SK-N-SH (cell line): ENCODE data around the gene GAS1. TPM values are rescaled to one million over a fixed set of nuclear protein-coding genes. Genes with fewer than 3 reads are reported as not detected.
A peak's percentile ranks its signal among the peaks of the same experiment; 100 is the strongest.

Source experiments
- CTCF ChIA-PET: fragments of 300-600, 350-600 bp; formaldehyde crosslinking; extraction: SDS; loops from one replicate; lab custom pipeline; 2021; lab: Yijun Ruan, JAX
- POLR2A ChIA-PET: fragments of 350-600 bp; sonication (Branson Sonifier 250); formaldehyde crosslinking; extraction: SDS; loops from one replicate; lab custom pipeline; 2020; ENCODE audit warnings: antibody characterized with exemption, inconsistent platforms; lab: Yijun Ruan, JAX
- DNase-seq: peaks from one replicate; pipeline ENCODE4 v3.0.0; 2012
- H2AFZ ChIP-seq: fragments of 200-600 bp; sonication (generic); 2 replicates; pipeline ENCODE4 v1.8.1; 2016; ENCODE audit warnings: antibody characterized with exemption, mild to moderate bottlenecking, low read depth
- H3F3A ChIP-seq: fragments of 200-600 bp; sonication (generic); replicated peaks from 2 replicates; pipeline ENCODE3; 2016; ENCODE audit warnings: antibody characterized with exemption, mild to moderate bottlenecking; ENCODE audit not compliant: insufficient read depth
- H3K27ac ChIP-seq, 2 experiments: fragments of 200-500 bp in 1 of 2; fragments of 200-600 bp in 1 of 2; sonication (Bioruptor generic) in 1 of 2; sonication (generic), shearing (Covaris generic) in 1 of 2; 2 replicates each; pipeline versions ENCODE4 v1.5.1 to v1.6.1; 2014 to 2016; ENCODE audit warnings: low read depth in 2 of 2, inconsistent platforms in 1 of 2, low read length in 1 of 2, mild to moderate bottlenecking in 1 of 2, mixed read lengths in 1 of 2
- H3K27me3 ChIP-seq: fragments of 200-600 bp; sonication (generic), shearing (Covaris generic); 2 replicates; pipeline ENCODE4 v1.6.1; 2016; ENCODE audit warnings: mixed run types; ENCODE audit not compliant: insufficient read depth
- H3K36me3 ChIP-seq, 2 experiments: fragments of 200-500 bp in 1 of 2; fragments of 200-600 bp in 1 of 2; sonication (Bioruptor generic) in 1 of 2; sonication (generic) in 1 of 2; replicated peaks in 1 of 2; 2 replicates each; pipeline versions ENCODE3 to v1.5.1; 2014 to 2016; ENCODE audit warnings: low read length in 1 of 2, mild to moderate bottlenecking in 1 of 2; ENCODE audit not compliant: insufficient read depth in 2 of 2, control insufficient read depth in 1 of 2
- H3K4me1 ChIP-seq, 2 experiments: fragments of 200-500 bp in 1 of 2; fragments of 200-600 bp in 1 of 2; sonication (Bioruptor generic) in 1 of 2; sonication (generic), shearing (Covaris generic) in 1 of 2; 2 replicates each; pipeline versions ENCODE4 v1.5.1 to v1.6.1; 2014 to 2016; ENCODE audit warnings: low read depth in 1 of 2, low read length in 1 of 2, mixed run types in 1 of 2; ENCODE audit not compliant: insufficient read depth in 2 of 2, control insufficient read depth in 1 of 2
- H3K4me2 ChIP-seq: fragments of 200-600 bp; sonication (generic), shearing (Covaris generic); 2 replicates; pipeline ENCODE4 v1.6.1; 2017; ENCODE audit warnings: mixed run types
- H3K4me3 ChIP-seq, 2 experiments: fragments of 200-500 bp in 1 of 2; fragments of 200-600 bp in 1 of 2; sonication (Bioruptor generic) in 1 of 2; sonication (generic), shearing (Covaris generic) in 1 of 2; 2 replicates each; pipeline versions ENCODE4 v1.5.1 to v1.8.1; 2014 to 2016; ENCODE audit warnings: low read depth in 2 of 2, inconsistent platforms in 1 of 2, low read length in 1 of 2, mild to moderate bottlenecking in 1 of 2, mixed read lengths in 1 of 2, moderate library complexity in 1 of 2
- H3K79me2 ChIP-seq: fragments of 200-600 bp; sonication (generic); 2 replicates; pipeline ENCODE4 v1.8.1; 2017; ENCODE audit warnings: mild to moderate bottlenecking; ENCODE audit not compliant: insufficient read depth
- H3K9ac ChIP-seq: fragments of 200-600 bp; sonication (generic); 2 replicates; pipeline ENCODE4 v1.6.1; 2017; ENCODE audit warnings: mixed run types
- H3K9me2 ChIP-seq: fragments of 200-600 bp; sonication (generic); 2 replicates; pipeline ENCODE4 v1.6.1; 2017; ENCODE audit warnings: mixed run types
- H3K9me3 ChIP-seq: fragments of 200-600 bp; sonication (generic); 2 replicates; pipeline ENCODE4 v1.6.1; 2017; ENCODE audit warnings: mixed run types, mild to moderate bottlenecking, moderate library complexity
- H4K20me1 ChIP-seq: fragments of 200-600 bp; sonication (generic); 2 replicates; pipeline ENCODE4 v1.6.1; 2017; ENCODE audit warnings: mild to moderate bottlenecking, mixed run types; ENCODE audit not compliant: insufficient read depth
- CHD2 ChIP-seq: fragments of 150-350 bp; IDR thresholded peaks from 2 replicates; pipeline ENCODE4 v1.6.1; 2018; ENCODE audit warnings: low read length; ENCODE audit not compliant: partially characterized antibody
- ELF1 ChIP-seq: IDR thresholded peaks from 2 replicates; pipeline ENCODE4 v1.4.0; 2012
- EP300 ChIP-seq, 2 experiments: IDR thresholded peaks; 2 replicates each; pipeline versions ENCODE4 v1.4.0 to v1.6.1; 2012; ENCODE audit warnings: borderline replicate concordance in 1 of 2, low read depth in 1 of 2, low read length in 1 of 2
- EZH2phosphoT487 ChIP-seq: fragments of 200-600 bp; sonication (generic); IDR thresholded peaks from 2 replicates; pipeline ENCODE4 v1.6.1; 2017; ENCODE audit warnings: low read depth, mixed run types, mild to moderate bottlenecking, antibody characterized with exemption, moderate library complexity, borderline replicate concordance
- FOXJ3 ChIP-seq: sonication (generic); formaldehyde crosslinking; IDR thresholded peaks from 2 replicates; pipeline ENCODE4 v1.5.1; 2020; ENCODE audit warnings: mild to moderate bottlenecking, missing genetic modification reagents
- GABPA ChIP-seq: IDR thresholded peaks from 2 replicates; pipeline ENCODE4 v1.4.0; 2012; ENCODE audit warnings: low read depth, mild to moderate bottlenecking
- GATA2 ChIP-seq: sonication (generic); formaldehyde crosslinking; IDR thresholded peaks from 2 replicates; pipeline ENCODE4 v1.5.0; 2020; ENCODE audit warnings: mild to moderate bottlenecking, missing genetic modification reagents
- POLR2AphosphoS5 ChIP-seq: IDR thresholded peaks from 2 replicates; pipeline ENCODE4 v1.6.1; 2012; ENCODE audit warnings: low read depth, low read length
- RAD21 ChIP-seq: IDR thresholded peaks from 2 replicates; pipeline ENCODE4 v1.6.1; 2012; ENCODE audit warnings: mild to moderate bottlenecking, low read length
- RCOR1 ChIP-seq: fragments of 150-350 bp; IDR thresholded peaks from 2 replicates; pipeline ENCODE4 v1.6.1; 2017; ENCODE audit warnings: antibody characterized with exemption, low read length
- RFX5 ChIP-seq: IDR thresholded peaks from 2 replicates; pipeline ENCODE4 v1.6.1; 2012; ENCODE audit warnings: mild to moderate bottlenecking, improper control_type of control experiment, low read length
- RXRA ChIP-seq: IDR thresholded peaks from 2 replicates; pipeline ENCODE4 v1.4.0; 2012; ENCODE audit warnings: low read depth, mild to moderate bottlenecking, borderline replicate concordance
- SMC3 ChIP-seq: IDR thresholded peaks from 2 replicates; pipeline ENCODE4 v1.6.1; 2012; ENCODE audit warnings: low read depth, low read length, improper control_type of control experiment
- TAF1 ChIP-seq: IDR thresholded peaks from 2 replicates; pipeline ENCODE4 v1.6.1; 2012; ENCODE audit warnings: low read depth, mild to moderate bottlenecking, low read length, moderate library complexity, borderline replicate concordance
- TCF12 ChIP-seq: IDR thresholded peaks from 2 replicates; pipeline ENCODE4 v1.4.0; 2012
- TEAD4 ChIP-seq: IDR thresholded peaks from 2 replicates; pipeline ENCODE4 v1.4.0; 2012; ENCODE audit warnings: mild to moderate bottlenecking, borderline replicate concordance; ENCODE audit not compliant: insufficient read depth
- WGBS: methylation state at CpG from one replicate; pipeline ENCODE4 v1.1.6; 2017; ENCODE audit warnings: low lambda C conversion rate; 5-methylcytosine and 5-hydroxymethylcytosine counted together
- polyA plus RNA-seq, 3 experiments: library from polyadenylated mRNA; depleted of rRNA; stranded (reverse); fragments of >200 nt; gene quantifications; 2 replicates each; pipeline ENCODE4 v1.2.3, GENCODE V29; 2012
- TF ChIP-seq, protein P1 (sequence below): IDR thresholded peaks from 2 replicates; pipeline ENCODE4 v1.4.0; 2012; ENCODE audit warnings: low read depth
- TF ChIP-seq, protein P2 (sequence below): IDR thresholded peaks from 2 replicates; pipeline ENCODE4 v1.6.1; 2012; ENCODE audit warnings: mild to moderate bottlenecking, low read depth, low read length, moderate library complexity
- TF ChIP-seq, protein P3 (sequence below): fragments of 200-600 bp; sonication (generic); IDR thresholded peaks from 2 replicates; pipeline ENCODE4 v1.6.1; 2017; ENCODE audit warnings: antibody characterized with exemption, mild to moderate bottlenecking, moderate library complexity

The GAS1 gene
- polyA plus RNA-seq, 1 of the 3 experiments (the other 2 are of a cell fraction) = 37.8 TPM

DNA sequence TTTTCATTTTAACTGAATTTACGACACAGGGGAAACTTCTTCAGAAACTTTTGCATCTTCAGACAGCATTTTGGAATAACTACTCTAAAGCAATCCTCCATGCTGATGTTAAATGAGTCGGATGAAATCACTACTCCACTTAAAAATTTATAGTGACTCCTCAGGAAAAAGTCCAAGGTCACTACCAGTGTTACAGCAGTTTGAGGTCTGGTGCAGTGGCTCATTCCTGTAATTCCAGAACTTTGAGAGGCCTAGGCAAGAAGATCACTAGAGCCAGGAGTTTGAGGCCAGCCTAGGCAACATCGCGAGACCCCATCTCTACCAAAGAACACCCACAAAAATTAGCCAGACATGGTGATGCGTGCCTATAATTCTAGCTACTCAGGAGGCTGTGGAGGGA, 5.9 kb upstream of the GAS1 start:
- CTCF ChIA-PET = no interaction called here
- H3K4me2 ChIP-seq = no peak overlapping the region

DNA sequence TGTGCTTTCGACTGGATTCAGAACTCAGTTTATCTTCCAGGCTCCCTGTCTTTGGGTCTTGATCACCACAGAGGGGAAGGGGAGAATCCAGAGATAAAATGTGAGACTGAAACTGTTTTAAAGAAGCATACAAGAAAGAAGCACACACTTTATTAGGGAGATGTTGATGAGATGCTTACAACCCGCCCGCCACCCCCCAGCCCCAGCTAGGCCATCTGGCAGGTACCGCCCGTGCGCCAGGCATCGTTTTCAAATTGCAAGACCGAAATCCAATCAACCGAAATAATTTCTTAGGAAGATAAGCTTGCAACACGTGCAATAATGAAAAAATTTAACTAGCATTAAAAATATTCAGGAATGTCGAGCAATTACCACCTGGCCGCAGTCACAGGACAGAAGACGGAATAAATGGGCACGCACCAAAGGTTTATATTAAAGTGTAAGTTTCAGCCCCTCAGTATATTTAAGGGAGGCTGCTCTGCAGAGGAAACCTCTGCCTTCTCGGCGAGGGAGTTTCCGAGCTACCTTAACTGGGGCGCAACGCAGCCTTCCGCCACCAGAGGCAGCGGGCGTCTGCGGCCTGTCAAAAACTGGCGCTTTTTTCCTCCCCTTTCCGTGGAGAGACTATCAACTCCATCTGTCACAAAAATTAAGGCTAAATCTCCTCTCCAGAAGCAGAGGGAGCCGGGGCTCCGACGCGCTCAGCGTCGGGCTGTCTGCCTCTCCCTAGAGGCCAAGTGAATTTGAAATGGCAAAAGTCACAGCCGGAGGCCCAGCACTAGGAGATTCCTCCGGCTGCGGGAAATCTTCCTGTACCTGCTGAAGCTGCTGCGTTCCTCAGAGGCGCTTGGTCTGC, 996 bp upstream of the GAS1 start:
- WGBS = 5% methylated on average over 36 of the region's 36 CpGs
- H3K27ac ChIP-seq = peak overlapping the region; percentile 85 to 93
- H3K79me2 ChIP-seq = peaks cover 16% of the 10 kb centered on the region
- H2AFZ ChIP-seq = peak overlapping the region; percentile 89
- H3K4me3 ChIP-seq = peak overlapping the region; percentile 48 to 95
- CTCF ChIA-PET = interaction anchor here (0.6 to 5.3 kb wide), 34 partner anchors 9 to 460 kb away, joined by 3 to 32 read pairs (median 3); no protein-coding TSS in a partner anchor
- peaks cover 0 to 12% of the 10 kb centered on the region in 2 experiments; a peak in 1 of 4 replicates for H3K4me1 ChIP-seq
- POLR2A ChIA-PET = interaction anchor here (0.6 to 0.7 kb wide), 2 partner anchors 39 to 86 kb away, joined by 3 to 4 read pairs; no protein-coding TSS in a partner anchor
- peaks cover 0 to 6% of the 10 kb centered on the region in 2 experiments for H3K36me3 ChIP-seq
- H3F3A ChIP-seq = peaks cover 10% of the 10 kb centered on the region
- peak overlapping the region; percentile 80 for H3K4me2 ChIP-seq
- H3K9me3 ChIP-seq = no peaks in the 10 kb centered on the region
- H4K20me1 ChIP-seq = no peaks in the 10 kb centered on the region; the same call in 1 of the 2 replicates
- H3K9ac ChIP-seq = peak overlapping the region; percentile 52; the same call in 1 of the 2 replicates
- H3K27me3 ChIP-seq = no peaks in the 10 kb centered on the region
- H3K9me2 ChIP-seq = no peaks in the 10 kb centered on the region
- DNase-seq = peak; percentile 74
- TF ChIP-seq GATA2 (CRISPR knock-in tag) (peak; percentile 72), CHD2 (peak; percentile 49), EZH2phosphoT487 (no peak), GABPA (no peak), TAF1 (peak; percentile 56), SMC3 (peak; percentile 67), RXRA (no peak), POLR2AphosphoS5 (peak; percentile 53), TEAD4 (0 out of 2 replicates have a peak, but pooled peaks have one; percentile 8), ELF1 (no peak), FOXJ3 (CRISPR knock-in tag) (0 out of 2 replicates have a peak, but pooled peaks have one; percentile 14), EP300 (IDR thresholded peaks at IDR 0.05; ENCODE audit: borderline replicate concordance in 1 of 2, low read depth in 1 of 2, low read length in 1 of 2) (peak; percentile 41 to 62; a peak in 1 of 4 replicates), RAD21 (peak; percentile 75), RFX5 (no peak), TCF12 (peak; percentile 62), RCOR1 (peak; percentile 50; the same call in 1 of the 2 replicates)
- TF ChIP-seq, protein P1, sequence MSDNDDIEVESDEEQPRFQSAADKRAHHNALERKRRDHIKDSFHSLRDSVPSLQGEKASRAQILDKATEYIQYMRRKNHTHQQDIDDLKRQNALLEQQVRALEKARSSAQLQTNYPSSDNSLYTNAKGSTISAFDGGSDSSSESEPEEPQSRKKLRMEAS = peak; percentile 54; the same call in 1 of the 2 replicates
- TF ChIP-seq, protein P2, sequence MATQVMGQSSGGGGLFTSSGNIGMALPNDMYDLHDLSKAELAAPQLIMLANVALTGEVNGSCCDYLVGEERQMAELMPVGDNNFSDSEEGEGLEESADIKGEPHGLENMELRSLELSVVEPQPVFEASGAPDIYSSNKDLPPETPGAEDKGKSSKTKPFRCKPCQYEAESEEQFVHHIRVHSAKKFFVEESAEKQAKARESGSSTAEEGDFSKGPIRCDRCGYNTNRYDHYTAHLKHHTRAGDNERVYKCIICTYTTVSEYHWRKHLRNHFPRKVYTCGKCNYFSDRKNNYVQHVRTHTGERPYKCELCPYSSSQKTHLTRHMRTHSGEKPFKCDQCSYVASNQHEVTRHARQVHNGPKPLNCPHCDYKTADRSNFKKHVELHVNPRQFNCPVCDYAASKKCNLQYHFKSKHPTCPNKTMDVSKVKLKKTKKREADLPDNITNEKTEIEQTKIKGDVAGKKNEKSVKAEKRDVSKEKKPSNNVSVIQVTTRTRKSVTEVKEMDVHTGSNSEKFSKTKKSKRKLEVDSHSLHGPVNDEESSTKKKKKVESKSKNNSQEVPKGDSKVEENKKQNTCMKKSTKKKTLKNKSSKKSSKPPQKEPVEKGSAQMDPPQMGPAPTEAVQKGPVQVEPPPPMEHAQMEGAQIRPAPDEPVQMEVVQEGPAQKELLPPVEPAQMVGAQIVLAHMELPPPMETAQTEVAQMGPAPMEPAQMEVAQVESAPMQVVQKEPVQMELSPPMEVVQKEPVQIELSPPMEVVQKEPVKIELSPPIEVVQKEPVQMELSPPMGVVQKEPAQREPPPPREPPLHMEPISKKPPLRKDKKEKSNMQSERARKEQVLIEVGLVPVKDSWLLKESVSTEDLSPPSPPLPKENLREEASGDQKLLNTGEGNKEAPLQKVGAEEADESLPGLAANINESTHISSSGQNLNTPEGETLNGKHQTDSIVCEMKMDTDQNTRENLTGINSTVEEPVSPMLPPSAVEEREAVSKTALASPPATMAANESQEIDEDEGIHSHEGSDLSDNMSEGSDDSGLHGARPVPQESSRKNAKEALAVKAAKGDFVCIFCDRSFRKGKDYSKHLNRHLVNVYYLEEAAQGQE = 0 out of 2 replicates have a peak, but pooled peaks have one; percentile 26
- TF ChIP-seq, protein P3, sequence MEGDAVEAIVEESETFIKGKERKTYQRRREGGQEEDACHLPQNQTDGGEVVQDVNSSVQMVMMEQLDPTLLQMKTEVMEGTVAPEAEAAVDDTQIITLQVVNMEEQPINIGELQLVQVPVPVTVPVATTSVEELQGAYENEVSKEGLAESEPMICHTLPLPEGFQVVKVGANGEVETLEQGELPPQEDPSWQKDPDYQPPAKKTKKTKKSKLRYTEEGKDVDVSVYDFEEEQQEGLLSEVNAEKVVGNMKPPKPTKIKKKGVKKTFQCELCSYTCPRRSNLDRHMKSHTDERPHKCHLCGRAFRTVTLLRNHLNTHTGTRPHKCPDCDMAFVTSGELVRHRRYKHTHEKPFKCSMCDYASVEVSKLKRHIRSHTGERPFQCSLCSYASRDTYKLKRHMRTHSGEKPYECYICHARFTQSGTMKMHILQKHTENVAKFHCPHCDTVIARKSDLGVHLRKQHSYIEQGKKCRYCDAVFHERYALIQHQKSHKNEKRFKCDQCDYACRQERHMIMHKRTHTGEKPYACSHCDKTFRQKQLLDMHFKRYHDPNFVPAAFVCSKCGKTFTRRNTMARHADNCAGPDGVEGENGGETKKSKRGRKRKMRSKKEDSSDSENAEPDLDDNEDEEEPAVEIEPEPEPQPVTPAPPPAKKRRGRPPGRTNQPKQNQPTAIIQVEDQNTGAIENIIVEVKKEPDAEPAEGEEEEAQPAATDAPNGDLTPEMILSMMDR = peak; percentile 79

More for the DNA sequence above, 5.9 kb upstream of the GAS1 start:
- Histone ChIP-seq H3K79me2 (no peaks in the 10 kb centered on the region), H3K9ac (no peak overlapping the region), H3K4me1 (peaks cover 0 to 6% of the 10 kb centered on the region in 2 experiments; a peak in 1 of 4 replicates), H3K27me3 (no peaks in the 10 kb centered on the region), H3K9me2 (no peaks in the 10 kb centered on the region), H3K4me3 (no peak overlapping the region), H2AFZ (no peak overlapping the region), H3K9me3 (no peaks in the 10 kb centered on the region), H4K20me1 (no peaks in the 10 kb centered on the region), H3K36me3 (no peaks in the 10 kb centered on the region), H3K27ac (no peak overlapping the region), H3F3A (peaks cover 6% of the 10 kb centered on the region)
- TF ChIP-seq TAF1 = no peak
- WGBS = 79% methylated on average over 5 of the region's 5 CpGs
- POLR2A ChIA-PET = no interaction called here
- DNase-seq = no peak
